ENCODE measurements around the gene CCDC172. TPM values are rescaled to one million over a fixed set of nuclear protein-coding genes. Genes with fewer than 3 reads are reported as not detected.
A peak's percentile ranks its signal among the peaks of the same experiment; 100 is the strongest.

Gene CCDC172
- total RNA-seq, 1 experiment from 2014 or later, result not detected

DNA sequence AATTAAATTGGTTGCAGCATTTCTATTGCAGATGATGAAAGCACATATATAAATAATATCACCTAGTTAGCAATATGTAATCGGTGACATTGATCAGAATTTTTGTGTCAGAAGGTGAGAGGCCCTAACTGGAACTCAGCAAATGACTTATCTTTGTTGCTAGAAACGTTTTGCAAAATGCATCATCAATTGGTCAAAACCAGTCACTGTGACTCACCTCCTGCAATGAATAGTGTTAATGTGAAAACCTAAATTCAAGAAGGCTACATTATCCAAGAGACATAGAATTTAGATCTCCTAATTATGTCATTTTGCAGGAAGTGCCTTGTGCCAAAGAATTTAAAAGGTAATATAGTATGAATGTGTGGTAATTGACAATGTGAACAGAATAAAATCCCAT, 93.6 kb downstream of the CCDC172 start:
- TF ChIP-seq EZH2phosphoT487 (IDR thresholded peaks at IDR 0.05; ENCODE audit: borderline replicate concordance, low read length) (no peak), EZH2 (IDR thresholded peaks at IDR 0.05; ENCODE audit: low read length, unreplicated experiment) (no peak)
- TF ChIP-seq, protein P1, sequence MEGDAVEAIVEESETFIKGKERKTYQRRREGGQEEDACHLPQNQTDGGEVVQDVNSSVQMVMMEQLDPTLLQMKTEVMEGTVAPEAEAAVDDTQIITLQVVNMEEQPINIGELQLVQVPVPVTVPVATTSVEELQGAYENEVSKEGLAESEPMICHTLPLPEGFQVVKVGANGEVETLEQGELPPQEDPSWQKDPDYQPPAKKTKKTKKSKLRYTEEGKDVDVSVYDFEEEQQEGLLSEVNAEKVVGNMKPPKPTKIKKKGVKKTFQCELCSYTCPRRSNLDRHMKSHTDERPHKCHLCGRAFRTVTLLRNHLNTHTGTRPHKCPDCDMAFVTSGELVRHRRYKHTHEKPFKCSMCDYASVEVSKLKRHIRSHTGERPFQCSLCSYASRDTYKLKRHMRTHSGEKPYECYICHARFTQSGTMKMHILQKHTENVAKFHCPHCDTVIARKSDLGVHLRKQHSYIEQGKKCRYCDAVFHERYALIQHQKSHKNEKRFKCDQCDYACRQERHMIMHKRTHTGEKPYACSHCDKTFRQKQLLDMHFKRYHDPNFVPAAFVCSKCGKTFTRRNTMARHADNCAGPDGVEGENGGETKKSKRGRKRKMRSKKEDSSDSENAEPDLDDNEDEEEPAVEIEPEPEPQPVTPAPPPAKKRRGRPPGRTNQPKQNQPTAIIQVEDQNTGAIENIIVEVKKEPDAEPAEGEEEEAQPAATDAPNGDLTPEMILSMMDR (conservative IDR thresholded peaks at IDR 0.05; ENCODE audit: low read depth, low read length), result no peak
- intact Hi-C loops (cut with micrococcal nuclease), result no loop called here
- Histone ChIP-seq H3F3A (ENCODE audit: low read length, unreplicated experiment) (no peaks in the 10 kb centered on the region), H3K79me2 (ENCODE audit: low read length) (no peaks in the 10 kb centered on the region), H3K4me1 (ENCODE audit: insufficient read depth, low read length) (no peaks in the 10 kb centered on the region), H3K4me2 (ENCODE audit: low read length) (no peak overlapping the region), H3K27me3 (ENCODE audit: low read length) (no peaks in the 10 kb centered on the region), H2AFZ (ENCODE audit: low read length) (no peak overlapping the region), H3K9ac (ENCODE audit: low read length) (no peak overlapping the region), H3K4me3 (ENCODE audit: low read length) (no peak overlapping the region), H3K9me2 (replicated peaks; ENCODE audit: low read length) (no peaks in the 10 kb centered on the region), H3K27ac (ENCODE audit: low read length) (no peak overlapping the region), H3K36me3 (ENCODE audit: low read depth, low read length) (no peaks in the 10 kb centered on the region), H3K9me3 (ENCODE audit: low read length) (no peaks in the 10 kb centered on the region), H4K20me1 (ENCODE audit: low read length) (no peaks in the 10 kb centered on the region)
- DNase-seq, result peak; percentile 5
- BruUV-seq (replicated peaks), result no TSS peak
- ATAC-seq, result no peak
- ChIA-PET POLR2A (ENCODE audit: unreplicated experiment) (no interaction called here), CTCF (no interaction called here)

DNA sequence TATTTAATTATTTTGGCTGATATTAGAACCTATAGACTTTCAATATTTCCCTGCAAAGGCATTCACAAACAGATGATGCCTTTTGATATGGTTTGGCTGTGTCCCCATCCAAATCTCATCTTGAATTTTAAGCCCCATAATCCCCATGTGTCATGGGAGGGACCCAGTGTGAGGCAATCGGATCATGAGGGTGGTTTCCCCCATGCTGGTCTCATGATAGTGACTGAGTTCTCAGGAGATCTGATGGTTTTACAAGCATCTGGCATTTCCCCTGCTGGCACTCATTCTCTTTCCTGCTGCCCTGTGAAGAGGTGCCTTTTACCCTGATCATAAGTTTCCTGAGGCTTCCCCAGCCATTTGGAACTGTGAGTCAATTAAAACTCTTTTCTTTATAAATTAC, 94.1 kb downstream of the CCDC172 start:
- Histone ChIP-seq H3K9me2 (replicated peaks; ENCODE audit: low read length) (no peaks in the 10 kb centered on the region), H3F3A (ENCODE audit: low read length, unreplicated experiment) (no peaks in the 10 kb centered on the region), H3K9ac (ENCODE audit: low read length) (no peak overlapping the region), H2AFZ (ENCODE audit: low read length) (no peak overlapping the region), H3K36me3 (ENCODE audit: low read depth, low read length) (no peaks in the 10 kb centered on the region), H3K9me3 (ENCODE audit: low read length) (no peaks in the 10 kb centered on the region), H3K27me3 (ENCODE audit: low read length) (no peaks in the 10 kb centered on the region), H3K4me2 (ENCODE audit: low read length) (no peak overlapping the region), H3K4me1 (ENCODE audit: insufficient read depth, low read length) (no peaks in the 10 kb centered on the region), H3K79me2 (ENCODE audit: low read length) (no peaks in the 10 kb centered on the region), H3K4me3 (ENCODE audit: low read length) (no peak overlapping the region), H4K20me1 (ENCODE audit: low read length) (no peaks in the 10 kb centered on the region), H3K27ac (ENCODE audit: low read length) (no peak overlapping the region)
- DNase-seq (no peak), ATAC-seq (no peak)
- no TSS peak for BruUV-seq (replicated peaks)
- TF ChIP-seq, protein P1 (conservative IDR thresholded peaks at IDR 0.05; ENCODE audit: low read depth, low read length), result no peak
- TF ChIP-seq EZH2 (IDR thresholded peaks at IDR 0.05; ENCODE audit: low read length, unreplicated experiment), result no peak
- TF ChIP-seq EZH2phosphoT487 (IDR thresholded peaks at IDR 0.05; ENCODE audit: borderline replicate concordance, low read length), result no peak
- POLR2A ChIA-PET (ENCODE audit: unreplicated experiment), result no interaction called here
- CTCF ChIA-PET, result no interaction called here
- intact Hi-C loops (cut with micrococcal nuclease), result no loop called here

DNA sequence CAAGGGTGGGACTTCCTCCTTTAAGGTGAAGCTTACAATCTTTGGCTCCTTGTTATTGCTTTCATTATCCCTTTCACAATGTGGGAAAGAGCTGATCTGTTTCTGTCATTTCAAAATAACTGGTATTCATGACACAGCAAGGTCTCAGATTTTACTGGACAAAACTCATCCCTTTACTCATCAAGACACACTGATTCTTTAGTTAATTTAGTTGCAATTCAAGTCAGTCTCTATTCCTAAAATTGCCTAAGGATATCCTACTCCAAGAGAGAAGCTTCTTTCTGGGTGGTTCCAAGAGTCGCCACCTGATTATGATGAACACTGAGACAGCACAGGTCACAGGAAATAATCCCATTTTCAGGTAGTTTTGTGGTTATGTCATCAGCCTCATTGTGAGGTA, 97.6 kb downstream of the CCDC172 start:
- Histone ChIP-seq H3K79me2 (ENCODE audit: low read length) (no peaks in the 10 kb centered on the region), H3K27ac (ENCODE audit: low read length) (no peak overlapping the region), H3K27me3 (ENCODE audit: low read length) (no peaks in the 10 kb centered on the region), H3K4me2 (ENCODE audit: low read length) (no peak overlapping the region), H3F3A (ENCODE audit: low read length, unreplicated experiment) (no peaks in the 10 kb centered on the region), H3K36me3 (ENCODE audit: low read depth, low read length) (no peaks in the 10 kb centered on the region), H2AFZ (ENCODE audit: low read length) (no peak overlapping the region), H3K4me3 (ENCODE audit: low read length) (no peak overlapping the region), H3K4me1 (ENCODE audit: insufficient read depth, low read length) (no peaks in the 10 kb centered on the region), H3K9ac (ENCODE audit: low read length) (no peak overlapping the region), H4K20me1 (ENCODE audit: low read length) (no peaks in the 10 kb centered on the region), H3K9me3 (ENCODE audit: low read length) (no peaks in the 10 kb centered on the region), H3K9me2 (replicated peaks; ENCODE audit: low read length) (no peaks in the 10 kb centered on the region)
- BruUV-seq (replicated peaks), result no TSS peak
- POLR2A ChIA-PET (ENCODE audit: unreplicated experiment), result no interaction called here
- intact Hi-C loops (cut with micrococcal nuclease), result no loop called here
- no peak for ATAC-seq
- CTCF ChIA-PET, result no interaction called here
- TF ChIP-seq EZH2phosphoT487 (IDR thresholded peaks at IDR 0.05; ENCODE audit: borderline replicate concordance, low read length) (no peak), EZH2 (IDR thresholded peaks at IDR 0.05; ENCODE audit: low read length, unreplicated experiment) (no peak)
- TF ChIP-seq, protein P1 (conservative IDR thresholded peaks at IDR 0.05; ENCODE audit: low read depth, low read length), result no peak
- no peak for DNase-seq

Measured in PC-3 (cell line).